Activated CD4-positive, alpha-beta T cell treated with anti-CD3 and anti-CD28 coated beads, Interleukin-2, amount 10 ng/mL, durations not matched to agents 7 days and 5 days (primary cell): ENCODE results near the gene CDK11A. TPM values are rescaled to one million over a fixed set of nuclear protein-coding genes. Genes with fewer than 3 reads are reported as not detected.
"Not testable (repeated sequence)": the region's sequence is repeated elsewhere in the genome, so short reads cannot be mapped to it uniquely, and the experiment has no call there.

ENCODE experiments used
- CTCF ChIA-PET: fragments of 350-600 bp; sonication (Branson Sonifier 250); formaldehyde crosslinking; loops from one replicate; lab custom pipeline; 2021; ENCODE audit warnings: antibody characterized with exemption; lab: Charles Lee
- POLR2A ChIA-PET: fragments of 350-600 bp; sonication (Branson Sonifier 250); formaldehyde crosslinking; loops from one replicate; lab custom pipeline; 2021; ENCODE audit warnings: antibody characterized with exemption; lab: Charles Lee
- DNase-seq: peaks from one replicate; pipeline ENCODE4 v3.0.0-alpha.2; 2020
- H3K27ac Mint-ChIP-seq: one replicate; pipeline ENCODE4 v1.8.0; 2021; ENCODE audit warnings: mild to moderate bottlenecking, moderate library complexity, mixed read lengths
- H3K27me3 Mint-ChIP-seq: one replicate; pipeline ENCODE4 v1.8.0; 2021; ENCODE audit warnings: mixed read lengths
- H3K36me3 Mint-ChIP-seq: one replicate; pipeline ENCODE4 v1.8.0; 2021; ENCODE audit warnings: low read depth, mixed read lengths
- H3K4me1 Mint-ChIP-seq: one replicate; pipeline ENCODE4 v1.8.0; 2021; ENCODE audit warnings: mixed read lengths
- H3K4me3 Mint-ChIP-seq: one replicate; pipeline ENCODE4 v1.8.0; 2021; ENCODE audit warnings: mild to moderate bottlenecking, moderate library complexity, mixed read lengths
- H3K9me3 Mint-ChIP-seq: one replicate; pipeline ENCODE4 v1.8.0; 2021; ENCODE audit warnings: mixed read lengths
- total RNA-seq, 2 experiments: library from RNA; stranded (reverse); gene quantifications; one replicate each; pipeline ENCODE4 v1.2.3, GENCODE V29; 2021

CDK11A gene
- total RNA-seq, 2 experiments from 2014 or later: 61.4 to 81.9 TPM

DNA sequence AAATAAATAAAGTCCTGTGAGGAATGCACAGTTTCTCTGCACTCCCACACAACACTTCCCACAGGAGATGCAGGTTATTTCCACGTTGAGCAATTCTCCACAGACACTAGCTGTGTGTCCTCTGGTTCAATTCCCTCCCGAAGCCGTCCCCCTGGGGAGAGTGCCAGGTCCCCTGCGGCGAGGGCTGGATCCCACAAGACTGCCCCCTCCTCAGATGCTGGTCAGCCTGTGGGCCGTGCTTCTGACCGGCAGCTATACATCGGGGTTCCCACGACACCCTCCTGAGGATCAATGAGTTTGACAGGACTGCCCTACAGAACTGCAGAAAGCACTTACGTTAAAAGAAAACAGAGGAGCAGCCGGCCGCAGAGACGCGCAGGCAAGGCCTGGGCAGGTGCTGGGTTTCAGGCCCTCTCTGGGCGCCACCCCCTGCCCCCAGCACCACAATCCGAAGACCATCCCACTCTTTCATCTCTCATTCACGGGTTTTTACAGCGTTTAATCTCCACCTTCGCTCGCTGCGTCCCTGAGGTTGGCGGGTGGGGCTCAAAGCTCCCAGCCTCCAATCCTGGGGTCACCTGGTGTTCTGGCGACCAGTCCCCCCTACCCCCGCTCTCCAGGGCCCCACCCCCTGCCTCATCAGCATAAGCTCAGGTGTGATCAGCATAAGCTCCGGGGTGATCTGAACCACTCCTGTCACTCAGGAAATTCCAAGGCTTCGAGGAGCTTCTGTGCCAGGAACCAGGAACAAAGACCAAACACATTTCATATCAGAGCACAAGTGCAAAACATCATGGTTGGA lies 40.9 kb downstream of the CDK11A start:
- Mint-ChIP-seq H3K4me1 (peaks cover 20% of the 10 kb centered on the region), H3K9me3 (no peaks in the 10 kb centered on the region), H3K4me3 (no peak overlapping the region), H3K27me3 (no peaks in the 10 kb centered on the region), H3K36me3 (peaks cover 12% of the 10 kb centered on the region), H3K27ac (peak overlapping the region; percentile 13)
- ChIA-PET CTCF (no interaction called here), POLR2A (no interaction called here)
- DNase-seq: no peak

DNA sequence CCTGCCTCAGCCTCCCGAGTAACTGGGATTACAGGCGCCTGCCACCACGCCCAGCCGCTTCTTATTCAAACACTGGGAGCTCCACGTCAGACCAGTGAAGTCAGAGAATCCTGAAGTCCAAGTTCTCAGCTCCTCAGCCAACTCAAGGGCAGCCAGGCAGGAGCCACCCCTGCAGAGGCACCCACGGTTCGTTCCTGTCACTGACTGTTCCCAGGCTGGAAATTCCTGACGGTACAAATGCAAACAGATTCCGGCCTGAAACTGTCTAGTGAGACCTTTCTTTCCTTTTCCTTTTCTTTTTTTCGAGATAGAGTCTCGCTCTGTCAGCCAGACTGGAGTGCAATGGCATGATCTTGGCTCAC lies 43.3 kb downstream of the CDK11A start:
- no peak overlapping the region for H3K27ac Mint-ChIP-seq

DNA sequence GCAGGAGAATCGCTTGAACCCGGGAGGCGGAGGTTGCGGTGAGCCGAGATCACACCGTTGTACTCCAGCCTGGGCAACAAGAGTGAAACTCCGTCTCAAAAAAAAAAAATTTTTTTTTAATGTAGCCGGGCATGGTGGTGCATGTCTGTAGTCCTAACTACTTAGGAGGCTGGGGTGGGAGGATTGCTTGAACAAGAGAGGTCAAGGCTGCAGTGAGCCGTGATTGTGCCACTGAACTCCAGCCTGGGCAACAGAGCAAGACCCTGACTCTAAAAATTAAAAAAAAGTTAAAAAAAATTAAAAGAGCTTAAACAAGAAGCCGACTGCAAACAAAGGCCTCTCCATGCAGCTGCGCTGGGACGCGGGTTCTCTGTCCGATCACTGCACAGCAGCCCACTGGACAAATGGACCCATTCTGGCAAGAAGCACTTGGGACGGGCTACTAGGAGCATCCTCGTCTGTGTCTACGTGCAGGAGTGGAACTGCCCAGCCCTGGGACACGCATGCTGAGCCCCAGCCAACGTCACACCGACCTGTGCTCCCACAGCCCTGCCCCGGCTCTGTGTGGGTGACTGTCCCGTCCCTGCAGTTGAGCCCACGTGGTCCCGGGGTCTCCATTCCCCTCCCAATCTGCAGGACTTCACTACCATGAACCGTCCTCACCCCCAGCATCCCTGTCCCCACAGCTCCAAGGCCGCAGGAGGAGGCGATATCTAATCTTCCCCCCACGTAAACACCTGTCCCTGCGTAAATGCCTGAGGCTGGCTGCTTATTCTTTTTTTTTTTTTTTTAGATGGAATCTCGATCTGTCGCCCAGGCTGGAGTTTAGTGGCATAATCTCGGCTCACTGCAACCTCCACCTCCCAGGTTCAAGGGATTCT lies 43.9 kb downstream of the CDK11A start:
- Mint-ChIP-seq H3K9me3 (no peaks in the 10 kb centered on the region), H3K27ac (no peak overlapping the region), H3K36me3 (peaks cover 11% of the 10 kb centered on the region), H3K27me3 (no peaks in the 10 kb centered on the region), H3K4me3 (no peak overlapping the region), H3K4me1 (peaks cover 23% of the 10 kb centered on the region)
- POLR2A ChIA-PET: interaction anchor here (0.6 kb wide), 1 partner anchor 225 kb away, joined by 4 read pairs; no protein-coding TSS in a partner anchor
- no peak for DNase-seq
- CTCF ChIA-PET: interaction anchor here (0.7 to 0.8 kb wide), 3 partner anchors 14 to 200 kb away, joined by 3 to 4 read pairs (median 3); no protein-coding TSS in a partner anchor

More for the DNA sequence above, 43.3 kb downstream of the CDK11A start:
- H3K9me3 Mint-ChIP-seq: no peaks in the 10 kb centered on the region
- peaks cover 14% of the 10 kb centered on the region for H3K36me3 Mint-ChIP-seq
- ChIA-PET POLR2A (interaction anchor here (0.6 kb wide), 1 partner anchor 225 kb away, joined by 4 read pairs; no protein-coding TSS in a partner anchor), CTCF (interaction anchor here (0.7 to 0.8 kb wide), 3 partner anchors 15 to 199 kb away, joined by 3 to 4 read pairs (median 3); no protein-coding TSS in a partner anchor)
- no peak for DNase-seq
- no peak overlapping the region for H3K4me3 Mint-ChIP-seq
- no peaks in the 10 kb centered on the region for H3K27me3 Mint-ChIP-seq
- H3K4me1 Mint-ChIP-seq: peaks cover 26% of the 10 kb centered on the region

DNA sequence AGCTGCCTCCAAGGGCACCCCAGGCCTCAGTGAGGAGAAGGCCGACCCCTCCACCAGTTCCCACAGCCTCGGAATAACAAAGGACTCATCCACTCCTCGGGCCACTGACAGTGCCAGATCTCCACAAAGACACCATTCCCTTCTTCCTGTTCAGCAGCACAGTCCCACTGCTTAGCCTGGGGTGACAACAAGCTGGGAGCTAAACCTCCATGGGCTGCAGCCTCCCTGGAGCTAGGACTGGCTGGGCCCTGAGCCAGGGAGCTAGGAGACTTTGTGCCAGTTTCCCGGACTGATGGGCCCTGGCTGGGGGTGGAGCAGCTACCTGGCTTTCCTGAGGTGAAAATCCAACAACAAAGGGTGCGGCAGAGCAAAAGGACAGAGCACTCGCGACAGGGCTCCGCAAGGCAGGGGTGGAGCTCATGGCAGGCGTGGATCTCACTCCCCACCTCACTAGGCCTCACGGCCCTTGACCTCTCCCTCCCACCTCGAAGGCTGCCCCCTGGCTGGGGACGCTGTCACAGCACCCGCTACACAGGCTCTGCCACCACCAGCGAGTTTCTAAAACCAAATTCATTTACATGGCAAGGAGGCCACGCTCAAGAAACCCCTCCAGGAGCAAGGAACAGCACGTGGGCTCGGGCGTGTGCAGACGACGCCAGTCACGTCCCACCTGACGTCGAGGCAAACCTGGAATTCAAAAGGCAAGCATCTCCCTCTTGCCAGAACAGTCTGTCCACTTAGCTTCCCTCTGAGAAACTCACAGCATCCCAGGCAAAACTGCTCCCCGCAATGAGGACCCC lies 45.4 kb downstream of the CDK11A start:
- ChIA-PET CTCF (interaction anchor here (1.1 kb wide), 1 partner anchor 13 kb away, joined by 3 read pairs; no protein-coding TSS in a partner anchor), POLR2A (interaction anchor here (0.6 to 1.0 kb wide), 2 partner anchors 9 to 63 kb away, joined by 3 read pairs; no protein-coding TSS in a partner anchor)
- Mint-ChIP-seq H3K9me3 (no peaks in the 10 kb centered on the region), H3K4me1 (peaks cover 23% of the 10 kb centered on the region), H3K27ac (peak overlapping the region; percentile 97), H3K36me3 (peaks cover 11% of the 10 kb centered on the region), H3K27me3 (no peaks in the 10 kb centered on the region), H3K4me3 (peak overlapping the region; percentile 76)
- peak; percentile 37 for DNase-seq

DNA sequence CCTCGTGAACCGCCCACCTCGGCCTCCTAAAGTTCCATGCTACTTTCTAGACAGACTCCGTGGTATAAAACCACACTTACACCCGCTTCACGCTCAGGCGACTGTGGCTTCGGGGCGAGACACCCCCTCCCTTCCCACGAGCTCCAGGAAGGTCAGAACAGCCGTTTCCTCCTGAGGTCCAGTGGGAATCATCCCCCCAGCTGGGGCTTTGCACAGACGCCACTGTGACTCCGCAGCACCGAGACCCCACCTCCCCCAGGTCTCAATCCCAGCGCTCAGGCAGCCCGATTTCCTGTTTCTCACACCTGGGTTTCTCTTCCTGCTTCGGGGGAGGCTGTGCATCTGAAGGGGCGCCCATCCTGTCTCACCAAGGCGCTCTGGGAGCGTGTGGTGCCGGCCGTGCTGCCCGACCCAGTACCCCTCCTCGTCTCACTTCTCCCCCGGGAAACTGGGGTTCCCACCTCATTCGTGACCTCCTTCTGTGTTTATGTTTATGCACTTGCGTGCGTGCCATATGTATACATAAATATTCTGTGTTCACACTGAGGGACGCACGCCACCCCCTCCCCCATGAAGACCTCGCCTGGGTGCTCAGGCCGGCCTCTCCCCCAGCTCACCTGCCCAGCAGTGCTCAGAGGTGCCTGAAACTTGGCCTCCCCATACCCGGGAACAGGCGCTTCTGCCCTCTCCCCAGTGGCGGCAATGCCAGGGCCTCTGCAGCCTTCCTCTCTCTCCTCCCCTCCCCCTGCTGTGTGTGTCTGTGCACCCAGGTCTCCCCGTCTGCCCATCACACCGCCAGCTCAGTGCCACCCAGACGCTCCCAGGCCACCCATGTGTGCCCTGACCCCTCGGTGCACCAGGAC lies 46.2 kb downstream of the CDK11A start:
- ChIA-PET POLR2A (no interaction called here), CTCF (interaction anchor here (1.1 kb wide), 1 partner anchor 12 kb away, joined by 3 read pairs; no protein-coding TSS in a partner anchor)
- peaks cover 11% of the 10 kb centered on the region for H3K36me3 Mint-ChIP-seq
- no peaks in the 10 kb centered on the region for H3K27me3 Mint-ChIP-seq
- peaks cover 25% of the 10 kb centered on the region for H3K4me1 Mint-ChIP-seq
- peak overlapping the region; percentile 76 for H3K4me3 Mint-ChIP-seq
- peak; percentile 61 for DNase-seq
- H3K27ac Mint-ChIP-seq: peak overlapping the region; percentile 97
- no peaks in the 10 kb centered on the region for H3K9me3 Mint-ChIP-seq

DNA sequence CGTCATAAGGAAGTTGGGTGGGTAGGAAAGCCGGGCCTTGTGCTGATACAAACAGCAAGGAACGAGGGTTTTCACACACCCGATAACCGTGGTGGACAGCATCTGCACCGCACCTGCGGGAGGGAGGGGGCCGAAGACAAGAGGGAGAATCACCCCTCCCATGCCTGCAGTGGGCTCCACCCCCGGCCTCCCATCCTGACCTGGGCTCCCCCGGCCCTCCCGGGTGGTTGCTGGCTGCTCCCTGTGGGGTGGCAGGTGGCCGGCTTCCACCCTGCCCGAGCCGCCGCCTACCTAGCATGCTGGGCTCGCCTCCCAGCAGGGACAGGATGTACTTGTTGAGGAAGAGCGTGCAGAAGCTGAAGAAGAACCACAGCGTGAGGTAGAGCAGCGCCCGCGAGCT lies 48.1 kb downstream of the CDK11A start:
- DNase-seq, POLR2A ChIA-PET, H3K27ac Mint-ChIP-seq, H3K27me3 Mint-ChIP-seq, H3K4me3 Mint-ChIP-seq, H3K36me3 Mint-ChIP-seq, H3K9me3 Mint-ChIP-seq, CTCF ChIA-PET: not testable (repeated sequence)
- peaks cover 25% of the 10 kb centered on the region for H3K4me1 Mint-ChIP-seq

DNA sequence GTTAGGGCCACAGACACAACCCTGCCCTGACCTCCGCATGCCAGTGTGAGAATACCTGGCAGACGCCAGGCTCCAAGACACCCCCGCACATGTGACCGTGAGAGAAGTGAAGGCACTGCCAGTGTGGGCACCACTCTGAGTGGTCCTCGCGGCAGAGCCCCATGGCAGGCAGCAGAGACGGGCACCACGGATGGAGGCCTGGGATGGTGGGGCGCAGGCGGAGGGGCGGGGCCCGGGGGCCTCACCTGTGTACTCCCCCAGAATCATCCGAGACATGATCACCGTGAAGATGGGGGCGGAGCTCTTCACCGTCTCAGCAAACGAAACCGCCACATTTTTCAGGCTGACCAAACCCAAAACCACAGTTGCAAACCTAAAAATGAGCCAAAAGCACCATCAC lies 48.9 kb downstream of the CDK11A start:
- CTCF ChIA-PET, DNase-seq, POLR2A ChIA-PET, H3K27ac Mint-ChIP-seq, H3K36me3 Mint-ChIP-seq, H3K27me3 Mint-ChIP-seq, H3K9me3 Mint-ChIP-seq, H3K4me3 Mint-ChIP-seq: not testable (repeated sequence)
- peaks cover 25% of the 10 kb centered on the region for H3K4me1 Mint-ChIP-seq

DNA sequence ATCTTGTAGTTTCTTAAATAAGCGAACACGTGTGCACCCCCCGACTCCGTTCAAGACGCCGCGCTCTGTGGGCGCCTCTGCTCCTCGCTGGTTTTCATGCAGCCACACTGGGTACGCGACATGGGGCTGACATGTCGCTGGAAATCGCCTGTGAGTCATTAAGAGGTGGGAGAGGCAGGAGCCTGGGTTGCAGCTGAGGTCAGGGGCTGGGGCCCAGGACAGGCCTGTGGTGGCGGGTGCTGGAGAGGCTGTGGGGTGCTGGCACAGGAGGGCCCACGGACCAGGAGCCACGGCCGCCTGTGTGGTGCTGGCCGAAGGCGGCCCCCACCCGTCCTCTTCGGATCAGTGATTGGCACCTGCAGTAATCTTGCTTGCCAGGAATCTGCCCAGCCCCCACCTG lies 49.4 kb downstream of the CDK11A start:
- H3K9me3 Mint-ChIP-seq: not testable (repeated sequence)

DNA sequence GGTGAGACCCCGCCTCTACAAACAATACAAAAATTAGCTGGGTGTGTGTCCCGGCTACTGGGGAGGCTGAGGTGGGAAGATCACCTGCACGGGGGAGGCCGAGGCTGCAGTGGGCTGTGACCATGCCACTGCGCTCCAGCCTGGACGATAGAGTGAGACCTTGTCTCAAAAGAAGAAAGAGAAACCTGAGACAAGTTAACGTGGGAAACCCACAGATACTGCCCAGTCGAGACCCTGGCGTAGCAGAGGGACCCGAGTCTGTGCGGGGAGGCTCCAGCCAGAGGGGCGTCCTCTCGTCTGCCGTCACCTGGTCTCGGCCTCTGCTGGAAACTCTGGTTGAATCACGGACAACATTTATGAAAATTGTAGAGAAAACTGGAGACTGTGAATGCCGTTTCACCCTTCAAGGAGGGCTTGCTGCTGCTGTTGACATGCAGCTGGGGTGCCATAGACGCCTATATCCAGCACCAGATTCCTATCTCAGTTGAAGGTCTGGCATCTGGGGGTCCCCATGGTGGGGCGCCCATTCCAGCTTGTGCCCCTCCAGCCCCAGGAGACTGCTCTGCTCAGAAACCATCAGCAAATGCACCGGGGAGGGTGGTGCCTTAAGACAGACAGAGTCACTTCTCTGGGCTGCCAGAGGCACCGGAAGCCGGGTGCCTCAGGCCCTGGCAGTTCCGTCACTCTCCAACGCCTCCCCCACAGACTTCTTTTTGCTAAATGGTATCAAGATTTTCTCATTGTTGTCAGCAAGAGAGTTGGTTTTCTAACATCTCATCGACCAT lies 51.8 kb downstream of the CDK11A start:
- Mint-ChIP-seq H3K27me3 (no peaks in the 10 kb centered on the region), H3K27ac (no peak overlapping the region), H3K4me1 (peaks cover 6% of the 10 kb centered on the region), H3K4me3 (no peak overlapping the region), H3K36me3 (peaks cover 9% of the 10 kb centered on the region), H3K9me3 (no peaks in the 10 kb centered on the region)
- ChIA-PET CTCF (no interaction called here), POLR2A (no interaction called here)
- DNase-seq: no peak

More for the DNA sequence above, 49.4 kb downstream of the CDK11A start:
- H3K4me3 Mint-ChIP-seq, H3K36me3 Mint-ChIP-seq, CTCF ChIA-PET, H3K27ac Mint-ChIP-seq, DNase-seq, H3K27me3 Mint-ChIP-seq, POLR2A ChIA-PET: not testable (repeated sequence)
- peaks cover 25% of the 10 kb centered on the region for H3K4me1 Mint-ChIP-seq

DNA sequence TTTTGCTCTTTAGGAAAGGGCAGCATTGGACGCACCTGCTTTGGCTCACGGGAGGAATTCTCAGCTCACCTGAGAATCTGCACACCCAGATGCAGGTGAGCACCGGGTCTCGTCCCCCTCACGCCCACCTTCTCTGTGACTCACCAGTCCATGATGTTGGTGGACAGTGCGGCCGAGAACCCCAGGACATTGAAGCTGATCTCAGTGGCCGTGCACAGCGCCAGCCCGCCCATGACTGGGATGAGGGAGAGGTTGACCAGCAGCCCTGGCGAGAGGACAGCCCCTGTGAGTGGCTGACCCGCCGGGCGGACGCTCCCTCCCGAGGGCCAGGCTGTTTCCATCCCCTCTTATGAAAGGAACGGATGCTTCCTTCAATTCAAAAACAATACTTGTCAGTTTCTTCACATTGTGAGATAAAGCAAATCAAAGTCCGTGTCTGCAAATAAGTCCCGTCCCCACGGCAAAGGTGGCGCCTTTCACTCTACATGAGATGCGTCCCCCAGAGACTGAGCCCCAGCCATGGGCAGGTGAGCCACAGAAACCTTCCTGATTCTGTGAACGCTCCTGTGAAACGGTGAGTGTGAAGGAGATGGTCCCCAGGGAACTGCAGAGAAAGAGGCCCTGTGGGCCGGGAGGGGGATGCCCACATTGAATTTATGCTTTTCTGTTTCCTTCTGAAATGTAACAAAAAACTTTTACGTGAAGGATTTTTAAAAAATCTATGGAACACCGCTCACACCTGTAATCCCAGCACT lies 52.6 kb downstream of the CDK11A start:
- ChIA-PET POLR2A (no interaction called here), CTCF (no interaction called here)
- no peaks in the 10 kb centered on the region for H3K27me3 Mint-ChIP-seq
- H3K4me1 Mint-ChIP-seq: peaks cover 5% of the 10 kb centered on the region
- DNase-seq: no peak
- H3K36me3 Mint-ChIP-seq: peaks cover 10% of the 10 kb centered on the region
- H3K4me3 Mint-ChIP-seq: no peak overlapping the region
- H3K27ac Mint-ChIP-seq: peak overlapping the region; percentile 36
- no peaks in the 10 kb centered on the region for H3K9me3 Mint-ChIP-seq
